GM20000 (cell line): ENCODE results near the gene HAUS7.

Experiments
- DNase-seq: peaks from one replicate; pipeline ENCODE4 v3.0.0; 2012; ENCODE audit warnings: low spot score
- TF ChIP-seq, protein P1 (sequence below): IDR thresholded peaks from 2 replicates; pipeline ENCODE4 v1.5.1; 2012; ENCODE audit warnings: mild to moderate bottlenecking, control low read depth; ENCODE audit errors: extremely low read depth, missing control alignments

HAUS7 gene

DNA sequence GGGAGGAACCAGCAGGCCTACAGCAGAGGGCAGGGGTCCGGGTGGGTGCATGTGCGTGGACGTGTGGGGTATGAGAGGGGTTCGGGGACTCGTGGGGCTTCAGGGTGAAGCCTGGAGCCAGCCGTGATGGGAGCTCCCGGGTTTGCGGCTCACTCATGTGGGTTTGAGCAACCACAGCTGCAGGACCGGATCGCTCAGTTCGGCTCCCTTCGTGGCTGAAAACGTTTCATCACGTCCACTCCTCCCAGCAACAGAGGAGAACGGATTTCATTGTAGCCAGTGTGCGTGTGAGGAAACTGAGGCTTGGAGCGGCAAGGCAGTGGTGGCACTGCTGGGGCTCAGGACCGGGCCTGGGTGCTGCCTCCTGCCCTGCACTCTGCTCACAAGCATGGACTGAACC lies 35.0 kb upstream of the HAUS7 start:
- TF ChIP-seq, protein P1, sequence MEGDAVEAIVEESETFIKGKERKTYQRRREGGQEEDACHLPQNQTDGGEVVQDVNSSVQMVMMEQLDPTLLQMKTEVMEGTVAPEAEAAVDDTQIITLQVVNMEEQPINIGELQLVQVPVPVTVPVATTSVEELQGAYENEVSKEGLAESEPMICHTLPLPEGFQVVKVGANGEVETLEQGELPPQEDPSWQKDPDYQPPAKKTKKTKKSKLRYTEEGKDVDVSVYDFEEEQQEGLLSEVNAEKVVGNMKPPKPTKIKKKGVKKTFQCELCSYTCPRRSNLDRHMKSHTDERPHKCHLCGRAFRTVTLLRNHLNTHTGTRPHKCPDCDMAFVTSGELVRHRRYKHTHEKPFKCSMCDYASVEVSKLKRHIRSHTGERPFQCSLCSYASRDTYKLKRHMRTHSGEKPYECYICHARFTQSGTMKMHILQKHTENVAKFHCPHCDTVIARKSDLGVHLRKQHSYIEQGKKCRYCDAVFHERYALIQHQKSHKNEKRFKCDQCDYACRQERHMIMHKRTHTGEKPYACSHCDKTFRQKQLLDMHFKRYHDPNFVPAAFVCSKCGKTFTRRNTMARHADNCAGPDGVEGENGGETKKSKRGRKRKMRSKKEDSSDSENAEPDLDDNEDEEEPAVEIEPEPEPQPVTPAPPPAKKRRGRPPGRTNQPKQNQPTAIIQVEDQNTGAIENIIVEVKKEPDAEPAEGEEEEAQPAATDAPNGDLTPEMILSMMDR = no peak
- DNase-seq = no peak

DNA sequence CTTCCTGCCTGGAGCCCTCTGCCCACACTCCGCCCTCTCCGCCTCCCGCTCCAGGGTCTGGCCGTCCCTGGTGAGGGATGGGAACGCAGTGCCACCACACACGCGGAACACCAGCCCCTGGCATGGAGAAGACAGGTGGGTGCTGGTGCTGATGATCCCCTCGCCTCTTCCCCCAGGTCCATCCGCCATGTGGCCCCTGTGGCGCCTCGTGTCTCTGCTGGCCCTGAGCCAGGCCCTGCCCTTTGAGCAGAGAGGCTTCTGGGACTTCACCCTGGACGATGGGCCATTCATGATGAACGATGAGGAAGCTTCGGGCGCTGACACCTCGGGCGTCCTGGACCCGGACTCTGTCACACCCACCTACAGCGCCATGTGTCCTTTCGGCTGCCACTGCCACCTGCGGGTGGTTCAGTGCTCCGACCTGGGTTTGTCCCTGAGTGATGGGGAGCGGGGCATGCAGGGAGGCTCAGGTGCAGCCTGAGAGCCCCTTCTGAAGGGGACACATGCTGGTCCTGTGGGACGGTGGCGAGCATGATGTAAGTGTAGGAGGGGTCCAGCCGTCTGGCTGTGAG lies 34.2 kb upstream of the HAUS7 start:
- DNase-seq = no peak
- TF ChIP-seq, protein P1 = no peak

DNA sequence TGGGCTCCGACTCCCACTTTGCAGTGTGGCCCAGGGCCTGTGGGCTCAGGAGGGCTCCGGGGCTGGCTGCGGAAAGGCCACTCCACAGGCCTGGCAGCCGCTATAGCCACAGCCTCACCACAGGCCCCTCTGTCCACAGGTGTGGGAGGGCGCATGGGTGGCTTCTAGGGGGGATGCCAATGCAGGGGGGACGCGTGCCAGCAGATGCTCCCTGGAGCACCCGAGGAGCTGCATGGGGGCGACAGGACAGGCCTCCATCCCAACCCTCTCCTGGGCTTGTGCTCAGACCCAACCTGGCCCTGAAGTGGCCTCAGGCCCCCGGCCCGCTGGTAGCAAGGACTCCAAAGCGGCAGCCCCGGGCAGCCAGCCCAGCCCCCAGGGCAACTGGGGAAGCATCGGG lies 32.4 kb upstream of the HAUS7 start:
- TF ChIP-seq, protein P1 = no peak

DNA sequence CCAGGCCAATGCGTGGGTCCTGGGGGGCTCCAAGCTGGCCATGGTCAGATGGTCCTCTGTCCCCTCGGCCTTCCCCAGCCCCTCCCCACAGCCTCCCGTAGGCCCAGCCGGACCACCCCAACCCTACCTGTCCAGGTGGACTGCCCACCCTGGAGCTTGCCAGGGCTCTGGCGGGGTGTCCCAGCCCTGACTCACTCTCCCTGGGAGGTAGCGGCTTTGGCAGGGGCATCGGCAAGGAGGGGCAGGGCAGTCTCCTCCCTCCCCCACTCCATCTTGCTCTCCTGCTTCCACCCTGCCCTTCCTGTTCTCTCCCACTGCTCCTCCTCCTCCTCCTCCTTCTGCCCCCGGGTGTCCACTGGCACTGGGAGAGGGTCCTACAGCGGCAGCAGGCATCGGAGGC lies 31.8 kb upstream of the HAUS7 start:
- DNase-seq = no peak
- TF ChIP-seq, protein P1 = no peak

More for the DNA sequence above, 32.4 kb upstream of the HAUS7 start:
- DNase-seq = no peak

DNA sequence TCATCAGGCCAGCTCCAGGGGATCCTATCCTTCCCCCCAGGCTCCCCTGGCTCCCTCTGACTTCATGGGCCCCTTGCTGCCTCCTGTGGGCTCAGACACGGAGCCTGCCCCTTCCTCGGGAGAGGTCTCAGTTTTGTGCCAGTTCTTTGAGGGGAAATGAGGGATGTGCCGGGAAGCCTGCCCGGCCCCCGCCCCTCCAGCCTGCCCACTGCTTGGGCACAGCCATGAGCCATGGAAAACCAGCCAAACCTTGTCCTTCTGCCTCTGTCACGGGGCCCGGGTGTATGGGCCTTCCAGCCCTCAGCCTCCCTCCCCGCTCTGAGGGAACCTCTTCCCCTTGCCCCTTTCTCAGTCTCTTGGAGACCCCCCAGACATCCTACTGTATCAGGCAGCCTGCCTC lies 31.2 kb upstream of the HAUS7 start:
- no peak for DNase-seq

DNA sequence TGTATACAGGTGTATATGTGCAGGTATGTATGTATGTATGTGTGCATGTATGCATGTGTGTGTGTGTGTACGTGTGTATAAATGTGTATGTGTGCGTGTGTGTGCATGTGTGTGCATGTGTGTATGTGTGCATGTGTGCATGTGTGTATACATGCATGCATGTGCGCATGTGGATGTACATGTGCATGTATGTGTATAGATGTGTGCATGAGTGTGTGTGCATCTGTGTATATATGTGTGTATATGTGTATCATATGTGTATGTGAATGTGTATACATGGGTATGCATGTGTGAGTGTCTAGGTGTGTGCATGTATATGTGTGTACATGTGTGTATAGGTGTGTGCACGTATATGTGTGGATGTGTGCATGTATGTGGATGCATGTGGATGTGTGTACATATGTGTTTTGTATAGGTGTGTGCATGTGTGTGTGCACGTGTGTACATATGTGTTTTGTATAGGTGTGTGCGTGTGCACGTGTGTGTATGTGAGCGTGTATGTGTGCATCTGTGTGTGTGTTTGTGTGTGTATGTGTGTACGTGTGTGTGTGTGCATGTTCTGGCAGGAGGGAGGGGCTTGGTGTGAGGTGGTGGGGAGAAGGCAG lies 30.4 kb upstream of the HAUS7 start:
- no peak for DNase-seq
- TF ChIP-seq, protein P1 = no peak

More for the DNA sequence above, 31.2 kb upstream of the HAUS7 start:
- TF ChIP-seq, protein P1 = no peak

DNA sequence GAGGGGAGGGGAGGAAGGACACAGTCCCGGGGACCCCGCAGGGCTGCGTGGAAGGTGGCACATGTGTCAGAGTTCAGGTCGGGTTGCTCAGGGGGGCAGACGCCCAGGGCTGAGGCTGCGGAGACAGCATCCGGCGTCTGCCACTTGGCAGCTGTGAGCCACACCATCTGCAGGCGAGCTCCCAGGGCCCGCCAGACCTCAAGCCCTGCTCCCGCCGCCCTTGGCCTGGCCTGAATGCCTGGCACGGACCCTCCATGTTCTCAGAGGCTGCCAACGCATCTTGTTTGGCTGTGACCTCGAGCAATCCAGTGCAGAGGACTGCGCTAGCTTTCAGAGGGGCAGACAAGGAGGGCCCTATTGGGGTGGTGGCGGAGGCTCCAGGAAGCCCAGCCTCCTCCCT lies 29.5 kb upstream of the HAUS7 start:
- DNase-seq = no peak
- TF ChIP-seq, protein P1 = no peak
